ENCODE data around the gene TTN. TPM values are rescaled to one million over a fixed set of nuclear protein-coding genes. Genes with fewer than 3 reads are reported as not detected.
"Not testable (repeated sequence)": the region's sequence is repeated elsewhere in the genome, so short reads cannot be mapped to it uniquely, and the experiment has no call there.

TTN gene
- total and polyA plus RNA-seq, 4 donors = 0.98 to 4.5 (median 1.9) TPM

- H3K9me3 ChIP-seq (ENCODE audit: control insufficient read depth, insufficient read depth, low read length); H3K4me1 ChIP-seq (ENCODE audit: control insufficient read depth, insufficient read depth, low read length); H3K36me3 ChIP-seq (ENCODE audit: control insufficient read depth, insufficient read depth, low read length); DNase-seq (ENCODE audit: low read depth in 4 of 6, low spot score in 6 of 6); H3K27ac ChIP-seq (ENCODE audit: low read depth, low read length); H3K27me3 ChIP-seq (ENCODE audit: control insufficient read depth, insufficient read depth, low read length); H3K4me3 ChIP-seq (ENCODE audit: low read depth, low read length): not testable (repeated sequence)
- no CpG with 5 or more reads among the region's 1 CpG for WGBS (ENCODE audit: insufficient coverage)
Measured at GRCh38 chr2:178525460-178525859, 281.8 kb downstream of the TTN start.

- not testable (repeated sequence) for H3K4me1 ChIP-seq (ENCODE audit: control insufficient read depth, insufficient read depth, low read length); H3K27ac ChIP-seq (ENCODE audit: low read depth, low read length); H3K4me3 ChIP-seq (ENCODE audit: low read depth, low read length); H3K27me3 ChIP-seq (ENCODE audit: control insufficient read depth, insufficient read depth, low read length); H3K9me3 ChIP-seq (ENCODE audit: control insufficient read depth, insufficient read depth, low read length); H3K36me3 ChIP-seq (ENCODE audit: control insufficient read depth, insufficient read depth, low read length); DNase-seq (ENCODE audit: low read depth in 4 of 6, low spot score in 6 of 6)
- no CpG with 5 or more reads among the region's 5 CpGs for WGBS (ENCODE audit: insufficient coverage)
Measured at GRCh38 chr2:178525010-178525409, 282.2 kb downstream of the TTN start.

- Histone ChIP-seq H3K27ac (ENCODE audit: low read depth, low read length) (peak overlapping the region; percentile 85), H3K4me1 (ENCODE audit: control insufficient read depth, insufficient read depth, low read length) (no peaks in the 10 kb centered on the region), H3K9me3 (ENCODE audit: control insufficient read depth, insufficient read depth, low read length) (peaks cover 2% of the 10 kb centered on the region), H3K36me3 (ENCODE audit: control insufficient read depth, insufficient read depth, low read length) (peaks cover 2% of the 10 kb centered on the region), H3K4me3 (ENCODE audit: low read depth, low read length) (peak overlapping the region; percentile 78), H3K27me3 (ENCODE audit: control insufficient read depth, insufficient read depth, low read length) (no peaks in the 10 kb centered on the region)
- 31% methylated on average over 3 of the region's 8 CpGs for whole genome bisulfite sequencing (ENCODE audit: insufficient coverage)
- peak in 2 of 6 donors; percentile 4 for DNase-seq (ENCODE audit: low read depth in 4 of 6, low spot score in 6 of 6)
Measured at GRCh38 chr2:178523596-178524134, 283.6 kb downstream of the TTN start.

DNA sequence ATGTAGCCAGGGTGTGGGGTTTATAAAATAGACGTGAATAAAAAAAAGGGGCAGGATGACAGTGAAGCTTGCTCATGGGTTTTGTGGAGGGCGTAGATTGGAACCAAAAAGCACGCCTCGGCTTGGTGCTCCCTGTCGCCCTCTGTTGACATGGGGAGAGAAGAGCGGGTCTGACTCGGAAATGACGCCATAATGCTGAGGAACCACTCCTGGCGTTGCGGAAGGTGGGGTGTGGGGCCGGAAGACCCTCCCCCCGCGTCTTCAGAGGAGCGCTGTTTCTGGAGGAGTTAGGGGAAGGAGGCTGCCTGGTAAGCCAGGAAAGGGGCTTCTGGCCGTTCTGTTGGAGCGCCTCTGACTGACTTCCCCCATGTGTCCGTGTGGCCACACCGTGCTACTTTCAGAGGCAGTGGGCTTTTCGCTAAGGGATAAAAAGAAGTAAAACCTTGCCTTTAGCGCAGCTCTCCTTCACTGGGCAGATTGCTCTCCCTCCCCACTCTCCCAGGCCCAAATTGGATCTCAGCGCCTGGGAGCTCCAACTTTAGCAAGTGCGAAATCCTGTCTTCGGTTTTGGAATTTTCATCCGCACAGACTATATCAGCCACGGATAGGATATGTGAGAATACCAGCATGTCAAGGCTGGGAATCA is 284.1 kb downstream of the TTN start:
- H3K9me3 ChIP-seq (ENCODE audit: control insufficient read depth, insufficient read depth, low read length) = peaks cover 2% of the 10 kb centered on the region
- 36% methylated on average over 16 of the region's 25 CpGs for WGBS (ENCODE audit: insufficient coverage)
- peak overlapping the region; percentile 78 for H3K4me3 ChIP-seq (ENCODE audit: low read depth, low read length)
- peak; percentile 40 to 95 (median 60) for DNase-seq (ENCODE audit: low read depth in 4 of 6, low spot score in 6 of 6)
- peaks cover 6% of the 10 kb centered on the region for H3K36me3 ChIP-seq (ENCODE audit: control insufficient read depth, insufficient read depth, low read length)
- H3K27ac ChIP-seq (ENCODE audit: low read depth, low read length) = peak overlapping the region; percentile 85
- no peaks in the 10 kb centered on the region for H3K27me3 ChIP-seq (ENCODE audit: control insufficient read depth, insufficient read depth, low read length)
- no peaks in the 10 kb centered on the region for H3K4me1 ChIP-seq (ENCODE audit: control insufficient read depth, insufficient read depth, low read length)

DNA sequence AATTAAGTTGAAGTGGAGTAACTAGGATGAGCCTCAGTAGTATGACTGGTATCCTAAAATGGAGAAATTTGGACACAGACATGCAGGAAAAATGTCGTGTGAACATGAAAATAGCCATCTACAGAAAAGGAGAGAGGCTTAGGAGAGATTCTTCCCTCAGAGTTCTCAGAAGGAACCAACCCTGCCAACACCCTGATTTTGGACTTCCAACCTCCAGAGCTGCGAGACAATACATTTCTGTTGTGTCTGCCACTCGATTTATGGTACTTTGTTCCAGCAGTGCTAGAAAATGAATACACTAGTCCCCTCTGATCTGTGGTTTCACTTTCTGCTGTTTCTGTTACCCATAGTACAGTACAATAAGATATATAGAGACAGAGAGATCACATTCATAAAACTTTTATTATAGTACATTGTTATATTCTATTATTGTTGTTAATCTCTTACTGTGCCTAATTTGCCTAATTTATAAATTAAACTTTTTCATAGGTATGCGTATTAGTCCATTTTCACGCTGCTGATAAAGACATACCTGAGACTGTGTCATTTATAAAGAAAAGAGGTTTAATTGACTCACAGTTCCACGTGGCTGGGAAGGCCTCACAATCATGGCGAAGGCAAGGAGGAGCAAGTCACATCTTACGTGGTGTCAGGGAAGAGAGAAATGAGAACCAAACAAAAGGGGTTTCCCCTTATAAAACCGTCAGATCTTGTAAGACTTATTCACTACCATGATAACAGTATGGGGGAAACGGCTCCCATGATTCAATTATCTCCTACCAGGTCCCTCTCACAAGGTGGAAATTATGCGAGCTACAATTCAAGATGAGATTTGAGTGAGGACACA is 285.7 kb downstream of the TTN start:
- Histone ChIP-seq H3K27ac (ENCODE audit: low read depth, low read length) (no peak overlapping the region), H3K36me3 (ENCODE audit: control insufficient read depth, insufficient read depth, low read length) (peaks cover 6% of the 10 kb centered on the region), H3K27me3 (ENCODE audit: control insufficient read depth, insufficient read depth, low read length) (no peaks in the 10 kb centered on the region), H3K4me3 (ENCODE audit: low read depth, low read length) (no peak overlapping the region), H3K4me1 (ENCODE audit: control insufficient read depth, insufficient read depth, low read length) (no peaks in the 10 kb centered on the region), H3K9me3 (ENCODE audit: control insufficient read depth, insufficient read depth, low read length) (peaks cover 2% of the 10 kb centered on the region)
- no peak for DNase-seq (ENCODE audit: low read depth in 4 of 6, low spot score in 6 of 6)
- WGBS (ENCODE audit: insufficient coverage) = 100% methylated on average over 6 of the region's 11 CpGs

GRCh38 chr2:178517496-178517895 is 289.7 kb downstream of the TTN start:
- no peak for DNase-seq (ENCODE audit: low read depth in 4 of 6, low spot score in 6 of 6)
- no peak overlapping the region for H3K27ac ChIP-seq (ENCODE audit: low read depth, low read length)
- no peaks in the 10 kb centered on the region for H3K27me3 ChIP-seq (ENCODE audit: control insufficient read depth, insufficient read depth, low read length)
- H3K4me1 ChIP-seq (ENCODE audit: control insufficient read depth, insufficient read depth, low read length) = no peaks in the 10 kb centered on the region
- H3K36me3 ChIP-seq (ENCODE audit: control insufficient read depth, insufficient read depth, low read length) = peaks cover 6% of the 10 kb centered on the region
- H3K4me3 ChIP-seq (ENCODE audit: low read depth, low read length) = no peak overlapping the region
- no peaks in the 10 kb centered on the region for H3K9me3 ChIP-seq (ENCODE audit: control insufficient read depth, insufficient read depth, low read length)
- WGBS (ENCODE audit: insufficient coverage) = no CpG with 5 or more reads among the region's 1 CpG

DNA sequence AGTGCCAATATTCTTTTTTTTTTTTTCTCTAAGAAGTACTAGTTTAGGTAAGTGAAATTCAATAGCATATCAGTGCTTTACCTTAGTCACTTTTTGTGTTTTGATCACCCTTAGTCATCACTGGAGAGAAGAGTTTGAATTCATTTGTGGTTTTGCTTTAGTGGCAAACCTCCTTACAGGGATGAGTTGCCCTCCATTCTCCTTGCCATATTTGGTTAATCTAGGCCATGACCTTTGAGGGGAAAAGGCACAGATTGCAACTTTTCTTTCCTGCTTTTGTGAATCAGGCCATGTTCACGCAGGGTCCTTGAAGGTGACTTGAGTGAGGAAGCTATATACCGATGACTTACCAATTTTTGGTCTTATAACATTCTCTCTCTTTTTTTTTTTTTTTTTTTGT is 292.6 kb downstream of the TTN start:
- Histone ChIP-seq H3K36me3 (ENCODE audit: control insufficient read depth, insufficient read depth, low read length) (peaks cover 8% of the 10 kb centered on the region), H3K4me3 (ENCODE audit: low read depth, low read length) (no peak overlapping the region), H3K27me3 (ENCODE audit: control insufficient read depth, insufficient read depth, low read length) (no peaks in the 10 kb centered on the region), H3K4me1 (ENCODE audit: control insufficient read depth, insufficient read depth, low read length) (no peaks in the 10 kb centered on the region), H3K27ac (ENCODE audit: low read depth, low read length) (no peak overlapping the region), H3K9me3 (ENCODE audit: control insufficient read depth, insufficient read depth, low read length) (no peaks in the 10 kb centered on the region)
- WGBS (ENCODE audit: insufficient coverage) = no CpG with 5 or more reads among the region's 2 CpGs
- DNase-seq (ENCODE audit: low read depth in 4 of 6, low spot score in 6 of 6) = no peak

- peaks cover 8% of the 10 kb centered on the region for H3K36me3 ChIP-seq (ENCODE audit: control insufficient read depth, insufficient read depth, low read length)
- H3K9me3 ChIP-seq (ENCODE audit: control insufficient read depth, insufficient read depth, low read length) = no peaks in the 10 kb centered on the region
- H3K4me1 ChIP-seq (ENCODE audit: control insufficient read depth, insufficient read depth, low read length) = no peaks in the 10 kb centered on the region
- H3K27me3 ChIP-seq (ENCODE audit: control insufficient read depth, insufficient read depth, low read length) = no peaks in the 10 kb centered on the region
- no peak overlapping the region for H3K4me3 ChIP-seq (ENCODE audit: low read depth, low read length)
- no peak for DNase-seq (ENCODE audit: low read depth in 4 of 6, low spot score in 6 of 6)
- WGBS (ENCODE audit: insufficient coverage) = 100% methylated on average over 2 of the region's 4 CpGs
- no peak overlapping the region for H3K27ac ChIP-seq (ENCODE audit: low read depth, low read length)
Measured at GRCh38 chr2:178513876-178514275, 293.3 kb downstream of the TTN start.

DNA sequence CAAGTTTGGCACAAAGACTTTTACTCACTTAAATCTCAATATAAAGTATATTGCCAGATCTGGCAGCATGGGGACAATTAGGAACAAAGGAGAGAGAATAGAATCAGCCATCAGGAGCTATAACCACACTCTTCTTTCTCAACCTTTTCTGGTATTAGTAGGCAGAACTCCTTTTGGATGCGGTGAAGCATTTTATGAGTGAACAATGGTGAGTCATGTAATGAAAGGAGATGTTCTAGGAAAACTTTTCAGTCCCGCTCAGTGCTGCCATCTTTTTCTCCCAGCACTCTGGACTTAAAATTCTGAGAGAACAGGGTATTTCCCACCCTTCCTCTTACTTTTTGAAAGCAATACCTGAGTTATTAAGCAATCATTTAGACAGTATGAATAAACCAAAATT is 294.7 kb downstream of the TTN start:
- H3K4me1 ChIP-seq (ENCODE audit: control insufficient read depth, insufficient read depth, low read length) = no peaks in the 10 kb centered on the region
- peak in 2 of 6 donors; percentile 9 to 17 for DNase-seq (ENCODE audit: low read depth in 4 of 6, low spot score in 6 of 6)
- no peaks in the 10 kb centered on the region for H3K27me3 ChIP-seq (ENCODE audit: control insufficient read depth, insufficient read depth, low read length)
- WGBS (ENCODE audit: insufficient coverage) = no CpG with 5 or more reads among the region's 2 CpGs
- peaks cover 2% of the 10 kb centered on the region for H3K36me3 ChIP-seq (ENCODE audit: control insufficient read depth, insufficient read depth, low read length)
- no peak overlapping the region for H3K4me3 ChIP-seq (ENCODE audit: low read depth, low read length)
- H3K9me3 ChIP-seq (ENCODE audit: control insufficient read depth, insufficient read depth, low read length) = no peaks in the 10 kb centered on the region
- H3K27ac ChIP-seq (ENCODE audit: low read depth, low read length) = no peak overlapping the region
